HG02642 (cell line): ENCODE measurements around the gene DISC1.
"Not testable (repeated sequence)": the region's sequence is repeated elsewhere in the genome, so short reads cannot be mapped to it uniquely, and the experiment has no call there.

Source experiments
- ATAC-seq: cut with Tn5 transposase; IDR thresholded peaks from one replicate; pipeline ENCODE4 v1.9.1; 2021; ENCODE audit warnings: mild to moderate bottlenecking; ENCODE audit not compliant: unreplicated experiment, poor library complexity

Gene DISC1

GRCh38 chr1:231634323-231635013, 7.9 kb downstream of the DISC1 start:
- no peak for ATAC-seq

- no peak for ATAC-seq
Observed at GRCh38 chr1:231636157-231636556, 9.6 kb downstream of the DISC1 start.

GRCh38 chr1:231636922-231637321, 10.3 kb downstream of the DISC1 start:
- ATAC-seq = not testable (repeated sequence)

GRCh38 chr1:231638647-231639046, 12.1 kb downstream of the DISC1 start:
- no peak for ATAC-seq

- no peak for ATAC-seq
Observed at GRCh38 chr1:231639819-231640218, 13.2 kb downstream of the DISC1 start.

- ATAC-seq = not testable (repeated sequence)
Observed at GRCh38 chr1:231641444-231641843, 14.9 kb downstream of the DISC1 start.

GRCh38 chr1:231642061-231642460, 15.5 kb downstream of the DISC1 start:
- ATAC-seq = not testable (repeated sequence)

- no peak for ATAC-seq
Observed at GRCh38 chr1:231642618-231643017, 16.0 kb downstream of the DISC1 start.

- no peak for ATAC-seq
Observed at GRCh38 chr1:231643071-231643934, 16.7 kb downstream of the DISC1 start.

- ATAC-seq = no peak
Observed at GRCh38 chr1:231643935-231644237, 17.3 kb downstream of the DISC1 start.

- not testable (repeated sequence) for ATAC-seq
Observed at GRCh38 chr1:231645634-231646033, 19.0 kb downstream of the DISC1 start.

GRCh38 chr1:231646165-231646564, 19.6 kb downstream of the DISC1 start:
- ATAC-seq = not testable (repeated sequence)

GRCh38 chr1:231651621-231652260, 25.2 kb downstream of the DISC1 start:
- not testable (repeated sequence) for ATAC-seq

GRCh38 chr1:231653632-231654031, 27.0 kb downstream of the DISC1 start:
- no peak for ATAC-seq

- ATAC-seq = no peak
Observed at GRCh38 chr1:231656741-231657140, 30.2 kb downstream of the DISC1 start.

- not testable (repeated sequence) for ATAC-seq
Observed at GRCh38 chr1:231658223-231658622, 31.6 kb downstream of the DISC1 start.

GRCh38 chr1:231660198-231660597, 33.6 kb downstream of the DISC1 start:
- ATAC-seq = no peak

- no peak for ATAC-seq
Observed at GRCh38 chr1:231663211-231663792, 36.7 kb downstream of the DISC1 start.

- no peak for ATAC-seq
Observed at GRCh38 chr1:231665101-231665500, 38.5 kb downstream of the DISC1 start.

GRCh38 chr1:231665726-231666125, 39.1 kb downstream of the DISC1 start:
- ATAC-seq = no peak
